PC-3 (cell line): ENCODE data around the gene ZBTB26.

Experiments
- CTCF ChIP-seq: fragments of 300-600 bp; sonication (generic); conservative IDR thresholded peaks from 2 replicates; pipeline ENCODE4 v1.5.1; 2017; ENCODE audit warnings: antibody characterized with exemption, low read depth, mild to moderate bottlenecking, low read length
- EZH2 ChIP-seq: fragments of 300-600 bp; sonication (generic); IDR thresholded peaks from one replicate; pipeline ENCODE4 v1.6.1; 2017; ENCODE audit warnings: antibody characterized with exemption, mild to moderate bottlenecking, low read length; ENCODE audit not compliant: unreplicated experiment
- EZH2phosphoT487 ChIP-seq: fragments of 300-600 bp; sonication (generic); IDR thresholded peaks from 2 replicates; pipeline ENCODE4 v1.6.1; 2018; ENCODE audit warnings: mild to moderate bottlenecking, antibody characterized with exemption, low read length, borderline replicate concordance

- TF ChIP-seq CTCF (no peak), EZH2 (no peak), EZH2phosphoT487 (no peak)
Observed at GRCh38 chr9:122978601-122979000, 47.3 kb upstream of the ZBTB26 start.
